Measurements from ENCODE around the gene LIN28B. TPM values are rescaled to one million over a fixed set of nuclear protein-coding genes. Genes with fewer than 3 reads are reported as not detected.

Gene LIN28B
- total and polyA plus RNA-seq, 12 donors = 0.08 to 8.7 (median 0.09) TPM; not detected in 7

GRCh38 chr6:104941729-104942091 lies 15.2 kb upstream of the LIN28B start:
- Histone ChIP-seq H3K9me3 (replicated peaks in 1 of 3) (no peaks in the 10 kb centered on the region), H3K4me3 (peak overlapping the region in 1 of 4 donors; percentile 52), H3K27me3 (peaks cover 68% of the 10 kb centered on the region), H3K36me3 (replicated peaks in 1 of 2) (no peaks in the 10 kb centered on the region), H3K4me1 (replicated peaks in 1 of 2) (peaks cover 0 to 4% of the 10 kb centered on the region in 2 donors), H3K27ac (no peak overlapping the region)
- TF ChIP-seq CTCF (IDR thresholded peaks at IDR 0.05) = peak in 1 of 6 experiments; percentile 2
- TF ChIP-seq POLR2A (IDR thresholded peaks at IDR 0.05) = no peak
- 10 to 17% (median 14%) methylated on average over 7 of the region's 7 CpGs for WGBS, 4 donors
- intact Hi-C loops (cut with DNase I) = loop anchor here in 1 of 2 donors (10.0 kb wide), 1 partner anchor 133 kb away; no protein-coding TSS in a partner anchor
- DNase-seq = no peak

- Histone ChIP-seq H3K36me3 (replicated peaks in 1 of 2) (no peaks in the 10 kb centered on the region), H3K4me1 (replicated peaks in 1 of 2) (peaks cover 0 to 4% of the 10 kb centered on the region in 2 donors), H3K9me3 (replicated peaks in 1 of 3) (no peaks in the 10 kb centered on the region), H3K27ac (no peak overlapping the region), H3K27me3 (peaks cover 83% of the 10 kb centered on the region), H3K4me3 (no peak overlapping the region)
- DNase-seq = no peak
- intact Hi-C loops (cut with DNase I) = loop anchor here in 1 of 2 donors (10.0 kb wide), 1 partner anchor 131 kb away; no protein-coding TSS in a partner anchor
- TF ChIP-seq CTCF (IDR thresholded peaks at IDR 0.05) = no peak
- TF ChIP-seq POLR2A (IDR thresholded peaks at IDR 0.05) = no peak
- 50 to 69% (median 63%) methylated on average over 3 of the region's 3 CpGs for WGBS, 4 donors
Observed at GRCh38 chr6:104943781-104944180, 13.1 kb upstream of the LIN28B start.

GRCh38 chr6:104949206-104949605 lies 7.7 kb upstream of the LIN28B start:
- no peak overlapping the region for H3K4me3 ChIP-seq

GRCh38 chr6:104951677-104952076 lies 5.2 kb upstream of the LIN28B start:
- H3K4me1 ChIP-seq (replicated peaks in 1 of 2) = no peaks in the 10 kb centered on the region
- TF ChIP-seq CTCF (IDR thresholded peaks at IDR 0.05) = no peak
- TF ChIP-seq POLR2A (IDR thresholded peaks at IDR 0.05) = no peak
- no peak overlapping the region for H3K4me3 ChIP-seq
- H3K27me3 ChIP-seq = peaks cover 87% of the 10 kb centered on the region
- DNase-seq = no peak
- no peaks in the 10 kb centered on the region for H3K9me3 ChIP-seq (replicated peaks in 1 of 3)
- 65 to 81% (median 77%) methylated on average over 1 of the region's 1 CpG for WGBS, 4 donors
- H3K27ac ChIP-seq = no peak overlapping the region
- no peaks in the 10 kb centered on the region for H3K36me3 ChIP-seq (replicated peaks in 1 of 2)
- intact Hi-C loops (cut with DNase I) = no loop called here

More at GRCh38 chr6:104949206-104949605, 7.7 kb upstream of the LIN28B start:
- intact Hi-C loops (cut with DNase I) = loop anchor here in 1 of 2 donors (10.0 kb wide), 1 partner anchor 126 kb away; no protein-coding TSS in a partner anchor
- Histone ChIP-seq H3K4me1 (replicated peaks in 1 of 2) (no peaks in the 10 kb centered on the region), H3K36me3 (replicated peaks in 1 of 2) (no peaks in the 10 kb centered on the region), H3K9me3 (replicated peaks in 1 of 3) (no peaks in the 10 kb centered on the region), H3K27me3 (peaks cover 90% of the 10 kb centered on the region), H3K27ac (no peak overlapping the region)
- TF ChIP-seq CTCF (IDR thresholded peaks at IDR 0.05) = no peak
- TF ChIP-seq POLR2A (IDR thresholded peaks at IDR 0.05) = no peak
- WGBS, 4 donors = 31 to 68% (median 55%) methylated on average over 2 of the region's 2 CpGs
- no peak for DNase-seq

Data from adrenal gland (tissue), 12 donors.